Measurements from ENCODE around the gene ACTR3C.
"Not testable (repeated sequence)": the region's sequence is repeated elsewhere in the genome, so short reads cannot be mapped to it uniquely, and the experiment has no call there.

Gene ACTR3C

DNA sequence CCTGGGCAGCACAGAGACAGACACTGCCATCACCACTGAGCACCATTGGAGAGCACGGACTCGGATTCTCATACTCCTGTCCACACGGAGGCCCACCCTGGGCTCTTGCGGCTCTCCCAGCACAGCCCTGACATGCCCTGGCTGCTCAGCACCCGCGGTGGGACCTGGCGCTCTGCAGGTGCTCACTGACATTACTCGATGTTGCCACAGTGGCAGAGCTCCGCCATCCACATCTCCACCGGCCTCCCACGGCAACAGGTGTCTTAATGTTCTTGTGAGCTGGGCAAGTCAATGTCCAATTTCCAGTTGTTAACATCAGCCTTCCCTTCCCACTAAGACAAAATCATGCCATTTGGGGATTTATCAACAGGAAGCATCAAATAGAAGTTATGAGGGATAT is 45.0 kb downstream of the ACTR3C start:
- not testable (repeated sequence) for DNase-seq

DNA sequence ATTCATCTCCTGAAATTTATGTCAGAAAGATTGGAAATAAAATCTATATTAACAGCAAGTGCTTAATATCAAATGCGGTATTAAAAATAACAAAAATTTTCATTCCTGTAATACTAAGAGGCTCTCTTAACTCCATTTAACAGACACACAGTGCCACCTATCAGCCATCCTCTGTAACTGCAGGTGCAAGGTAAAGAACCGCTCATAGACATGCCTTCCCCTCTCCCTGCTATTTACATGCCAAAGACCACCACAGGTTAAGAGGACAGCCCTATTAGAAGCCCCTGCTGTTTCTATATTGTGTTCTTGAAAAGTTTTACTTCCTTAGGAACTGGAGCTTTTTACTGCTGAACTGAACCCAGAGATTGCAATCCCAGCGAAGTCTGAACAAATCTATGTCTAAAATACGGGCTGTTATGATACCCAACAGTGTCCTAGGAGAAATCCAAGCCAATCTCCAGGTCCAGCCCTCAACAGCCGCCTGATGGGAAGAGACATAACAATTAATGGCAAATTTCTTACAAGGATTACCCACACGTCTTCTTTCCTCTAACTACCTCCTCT is 47.1 kb downstream of the ACTR3C start:
- DNase-seq, result peak; percentile 9 to 70

DNA sequence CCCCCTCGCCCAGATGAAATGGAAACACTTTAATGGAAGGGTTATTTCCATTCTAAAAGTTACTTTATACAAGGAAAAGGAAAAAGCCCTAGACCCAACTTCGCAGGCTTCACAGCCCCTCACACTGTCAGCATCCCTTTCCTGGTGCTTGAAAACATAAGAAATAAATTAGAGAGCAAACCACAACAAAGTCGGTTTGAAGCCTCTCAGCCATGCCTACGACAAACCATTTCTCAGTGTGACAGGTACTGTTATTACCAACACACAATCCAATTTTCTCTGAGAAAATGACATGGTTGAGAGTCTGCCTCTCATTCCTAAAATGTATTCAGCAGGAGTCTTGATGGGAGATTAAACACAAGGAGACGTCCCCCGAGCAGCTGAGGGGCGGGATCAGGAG is 51.4 kb downstream of the ACTR3C start:
- not testable (repeated sequence) for DNase-seq

DNA sequence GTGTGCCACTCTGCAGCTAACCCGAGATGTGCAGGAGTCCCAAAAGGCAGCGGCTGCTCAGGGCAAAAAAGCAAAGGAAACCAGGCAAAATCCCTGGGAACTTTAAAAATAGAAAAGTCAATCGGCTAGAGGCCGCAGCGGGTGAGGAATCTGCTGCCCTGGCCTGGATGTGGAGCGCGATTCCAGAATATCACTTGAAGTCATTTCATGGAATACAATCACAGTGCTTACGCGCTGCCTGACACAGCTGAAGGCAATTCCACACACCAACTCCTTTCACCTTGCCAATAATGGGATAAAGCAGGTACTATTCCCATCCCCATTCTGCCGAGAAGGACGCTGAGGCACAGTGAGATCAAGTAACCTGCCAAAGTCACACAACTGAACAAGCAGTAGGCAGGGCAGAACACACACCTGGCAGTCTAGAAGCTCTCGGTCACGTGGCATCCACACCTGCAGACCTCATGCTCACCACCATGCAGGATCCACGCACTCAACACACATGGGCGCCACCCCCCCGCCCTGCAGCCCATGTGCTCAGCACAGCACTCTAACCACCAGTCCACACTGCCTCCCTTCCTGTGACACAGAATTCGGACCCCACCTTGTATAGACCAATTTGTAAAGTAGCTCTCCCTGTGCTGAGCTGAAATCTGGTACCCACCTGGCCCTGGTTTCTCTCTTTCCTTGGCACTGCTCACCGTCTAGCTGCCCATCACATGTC is 53.1 kb downstream of the ACTR3C start:
- DNase-seq, result not testable (repeated sequence)

DNA sequence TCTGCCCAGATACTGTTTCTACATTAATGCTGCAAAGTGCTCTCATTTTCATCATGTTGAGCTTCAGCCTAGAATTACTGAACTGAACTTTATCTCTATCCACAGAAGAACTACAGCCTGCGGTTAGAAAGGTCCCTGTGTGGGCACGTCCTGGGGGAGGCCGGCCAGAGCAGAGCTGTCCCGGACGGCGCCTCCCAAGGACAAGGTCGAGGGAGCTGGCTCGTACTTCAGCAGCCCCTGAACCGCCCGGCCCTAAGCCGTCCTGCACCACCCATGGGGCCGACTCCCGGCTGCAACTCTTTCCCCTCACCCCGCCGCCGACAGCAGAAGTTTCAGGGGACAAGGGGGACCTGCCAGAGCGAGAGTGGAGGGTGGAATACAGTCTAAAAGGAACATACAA is 54.5 kb downstream of the ACTR3C start:
- not testable (repeated sequence) for DNase-seq

DNA sequence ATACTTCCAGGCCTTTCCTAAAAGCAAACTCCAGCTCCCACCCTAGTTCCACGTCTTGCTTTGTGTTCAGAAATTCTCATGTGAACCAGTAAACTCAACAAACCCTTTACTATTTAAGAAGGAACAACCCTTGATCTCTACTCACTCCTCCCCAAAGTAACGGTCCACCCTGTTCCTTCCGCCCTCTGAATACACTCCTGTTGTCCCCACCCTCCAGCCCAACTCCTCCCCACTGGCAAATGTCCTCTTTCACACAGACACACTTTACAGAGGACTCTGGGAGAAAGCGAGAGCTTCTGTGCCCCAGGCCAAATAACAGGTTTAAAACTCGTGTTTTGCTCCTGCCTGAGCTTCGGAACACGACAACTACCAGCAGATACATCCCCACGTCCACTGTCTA is 55.1 kb downstream of the ACTR3C start:
- DNase-seq, result not testable (repeated sequence)

DNA sequence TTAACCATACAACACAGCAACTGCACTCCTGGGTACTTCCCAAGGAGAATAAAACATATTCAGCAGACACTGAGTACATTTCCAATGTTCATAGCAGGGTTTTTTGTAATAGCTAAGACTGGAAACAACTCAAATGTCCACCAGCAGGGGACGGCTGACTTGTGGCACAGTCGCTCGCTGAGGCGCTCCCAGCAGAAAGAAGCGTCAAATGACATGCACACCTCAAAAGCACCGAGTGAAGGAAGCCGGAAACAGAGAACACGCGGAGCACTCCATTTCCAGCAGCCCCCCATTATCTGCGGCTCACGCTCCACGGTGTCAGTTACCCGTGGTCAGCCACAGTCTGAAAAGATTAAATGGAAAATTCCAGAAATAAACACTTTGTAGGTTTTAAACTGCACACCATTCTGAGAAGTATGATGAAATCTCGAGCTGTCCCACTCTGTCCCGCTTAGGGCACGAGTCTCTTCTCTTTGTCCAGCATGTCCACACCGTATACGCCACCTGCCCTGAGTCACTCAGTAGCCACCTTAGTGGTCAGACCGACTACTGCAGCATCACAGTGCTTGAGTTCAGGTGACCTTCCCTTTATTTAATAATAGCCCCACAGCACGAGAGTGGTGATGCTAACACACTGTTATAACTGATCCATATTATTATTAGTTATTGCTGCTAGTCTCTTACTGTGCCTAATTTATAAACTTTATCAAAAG is 56.2 kb downstream of the ACTR3C start:
- DNase-seq, result not testable (repeated sequence)

DNA sequence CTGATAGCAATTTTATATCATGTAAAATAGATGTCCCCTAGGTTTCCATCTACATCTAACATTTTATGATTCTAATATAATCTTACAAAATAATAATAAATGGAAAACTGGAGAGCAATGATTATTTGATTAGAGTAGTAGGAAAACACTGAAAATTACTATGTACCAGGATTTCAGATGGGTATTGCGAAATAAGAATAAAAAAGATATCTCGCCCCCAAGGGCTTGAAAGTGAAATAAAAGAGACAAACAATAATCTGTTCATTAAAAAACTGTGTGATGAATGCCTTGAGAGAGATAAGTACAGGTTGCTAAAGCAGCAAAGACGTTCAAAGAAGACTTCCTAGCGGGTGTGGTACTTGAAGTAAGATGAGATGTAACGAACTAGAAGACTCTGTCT is 60.7 kb downstream of the ACTR3C start:
- not testable (repeated sequence) for DNase-seq

DNA sequence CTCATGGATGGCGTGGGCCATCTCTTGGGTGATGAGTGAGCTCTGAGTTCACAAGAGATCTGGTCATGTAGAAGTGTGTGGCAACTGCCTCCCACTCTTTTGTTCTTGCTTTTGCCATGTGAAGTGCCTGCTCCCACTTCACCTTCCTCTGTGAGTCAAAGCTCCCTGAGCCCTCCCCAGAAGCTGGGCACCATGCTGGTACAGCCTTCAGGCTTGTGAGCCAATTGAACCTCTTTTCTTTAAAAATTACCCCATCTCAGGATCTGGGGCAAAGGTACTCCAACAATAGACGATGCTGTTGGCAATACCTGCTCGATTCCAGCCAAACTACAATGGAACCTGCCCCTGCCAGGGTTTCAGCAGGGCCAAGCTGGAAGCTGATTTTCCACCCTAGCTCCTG is 75.6 kb downstream of the ACTR3C start:
- DNase-seq, result peak in 1 of 2 donors; percentile 9

DNA sequence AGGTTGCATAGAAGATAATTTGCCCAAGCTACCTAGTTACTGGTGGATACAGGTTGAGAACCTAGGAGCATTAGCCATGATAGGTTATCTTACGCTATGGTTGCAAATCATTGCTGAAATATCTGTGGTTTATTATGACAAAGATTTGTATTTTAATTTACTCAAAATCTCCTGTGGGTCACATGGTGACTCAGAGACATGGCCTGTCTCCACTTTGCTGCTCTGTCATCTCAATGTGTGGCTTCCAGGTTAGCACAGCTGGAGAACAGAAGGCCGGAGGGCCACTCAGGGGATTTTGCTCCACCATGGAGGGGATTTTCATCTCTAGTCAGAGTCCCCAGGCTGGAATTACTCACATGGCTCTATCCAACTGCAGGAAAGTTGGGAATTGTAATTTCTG is 78.1 kb downstream of the ACTR3C start:
- DNase-seq, result not testable (repeated sequence)

DNA sequence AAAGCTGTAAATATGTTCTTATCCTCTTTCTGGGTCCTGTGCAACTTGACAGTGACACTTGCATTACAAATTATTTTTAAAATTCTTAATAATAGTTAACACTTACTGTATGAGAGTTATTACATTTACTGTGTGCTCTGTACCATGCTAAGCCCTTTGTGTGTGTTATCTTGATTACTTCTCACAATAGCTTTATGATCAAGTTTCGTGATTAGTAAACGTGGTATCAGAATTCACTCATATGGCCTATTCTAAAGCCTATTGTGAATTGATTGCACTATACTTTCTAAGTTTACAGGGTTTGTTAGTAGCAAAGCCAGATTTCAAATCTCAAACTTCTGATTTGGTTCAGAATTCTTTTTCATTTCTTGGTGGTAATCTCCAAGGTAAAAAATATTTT is 80.4 kb downstream of the ACTR3C start:
- not testable (repeated sequence) for DNase-seq

DNA sequence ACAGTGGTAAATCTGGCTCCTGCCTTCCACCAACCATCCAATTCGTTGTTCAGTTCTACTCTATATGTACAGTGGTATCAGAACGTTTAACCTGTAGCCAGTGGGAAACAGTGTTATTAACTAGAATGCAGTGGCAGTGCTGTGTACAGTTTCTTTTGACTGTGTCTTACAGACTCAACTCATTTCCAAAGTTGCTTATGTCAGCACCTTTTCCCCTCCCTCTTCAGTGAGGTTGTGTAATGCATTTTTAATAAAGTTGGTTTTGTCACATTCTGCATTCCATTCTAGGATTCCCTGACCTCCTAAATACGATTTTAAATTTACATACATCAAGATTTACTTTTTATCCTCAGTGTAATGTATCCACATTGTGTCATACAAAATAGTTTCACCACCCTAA is 97.9 kb downstream of the ACTR3C start:
- DNase-seq, result not testable (repeated sequence)

DNA sequence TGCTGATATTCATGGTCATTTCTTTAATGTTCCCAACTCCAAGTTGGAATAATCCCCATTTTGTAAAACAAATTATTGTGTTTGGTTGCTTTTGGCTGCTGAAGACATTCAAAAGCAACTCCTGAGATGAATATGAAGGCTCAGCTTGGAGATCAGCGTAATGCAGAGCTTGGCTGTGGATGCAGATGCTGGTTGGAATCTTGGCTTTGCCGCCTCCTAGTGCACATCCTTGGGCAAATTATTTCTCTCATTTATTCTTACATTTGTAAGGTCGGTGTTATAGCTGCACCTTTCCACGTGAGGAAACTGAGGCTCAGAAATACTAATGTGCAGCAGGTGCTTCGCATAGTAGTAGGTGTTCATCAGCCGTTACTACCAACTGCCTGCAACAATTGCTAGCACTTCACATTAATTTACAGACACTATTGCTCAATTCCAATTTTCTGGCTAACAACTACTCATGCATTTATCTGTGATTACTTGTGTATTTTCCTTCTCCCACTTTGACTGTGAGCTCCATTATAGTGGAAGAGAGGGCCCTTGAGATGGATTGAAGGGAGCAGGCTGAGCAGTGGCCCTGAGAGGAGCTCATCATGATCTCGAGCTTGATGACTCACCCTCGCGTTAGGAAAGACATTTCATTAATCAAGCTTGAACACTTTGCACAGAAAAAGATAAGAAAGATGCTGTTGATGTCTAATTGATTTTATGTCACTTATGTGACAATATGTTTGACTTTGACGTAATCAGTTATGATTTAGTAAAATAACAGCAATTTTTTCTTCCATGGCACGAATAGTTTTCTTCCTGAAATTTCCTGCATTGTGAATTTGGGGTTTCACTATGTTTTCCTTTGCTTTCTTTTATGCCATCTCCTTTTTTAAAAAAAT is 101.0 kb downstream of the ACTR3C start:
- DNase-seq, result not testable (repeated sequence)

DNA sequence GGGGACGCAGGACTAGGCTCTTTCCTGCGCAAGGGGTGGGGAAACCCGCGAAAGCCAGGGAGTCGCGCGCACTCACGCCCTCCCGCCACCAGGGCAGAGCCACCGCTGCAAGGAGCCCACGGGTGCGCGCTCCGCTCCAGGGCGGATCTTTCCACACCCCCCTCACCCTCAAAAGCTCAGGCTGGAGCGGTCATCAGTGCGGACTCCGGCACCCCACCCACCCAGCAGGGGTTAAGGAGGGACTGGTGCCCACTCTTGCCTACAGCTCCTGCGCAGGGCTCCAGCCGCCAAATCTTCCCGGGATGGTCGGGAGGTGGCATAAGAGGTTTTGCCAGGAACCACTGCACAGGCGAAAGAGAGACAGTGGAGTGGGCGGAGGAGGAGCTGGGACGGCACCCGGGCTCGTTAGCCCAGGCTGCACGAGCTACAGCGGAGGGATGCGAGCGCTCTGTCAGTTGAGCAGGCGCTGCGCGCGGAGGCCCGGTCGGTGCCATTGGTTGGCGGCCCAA is 102.6 kb downstream of the ACTR3C start:
- DNase-seq, result not testable (repeated sequence)

DNA sequence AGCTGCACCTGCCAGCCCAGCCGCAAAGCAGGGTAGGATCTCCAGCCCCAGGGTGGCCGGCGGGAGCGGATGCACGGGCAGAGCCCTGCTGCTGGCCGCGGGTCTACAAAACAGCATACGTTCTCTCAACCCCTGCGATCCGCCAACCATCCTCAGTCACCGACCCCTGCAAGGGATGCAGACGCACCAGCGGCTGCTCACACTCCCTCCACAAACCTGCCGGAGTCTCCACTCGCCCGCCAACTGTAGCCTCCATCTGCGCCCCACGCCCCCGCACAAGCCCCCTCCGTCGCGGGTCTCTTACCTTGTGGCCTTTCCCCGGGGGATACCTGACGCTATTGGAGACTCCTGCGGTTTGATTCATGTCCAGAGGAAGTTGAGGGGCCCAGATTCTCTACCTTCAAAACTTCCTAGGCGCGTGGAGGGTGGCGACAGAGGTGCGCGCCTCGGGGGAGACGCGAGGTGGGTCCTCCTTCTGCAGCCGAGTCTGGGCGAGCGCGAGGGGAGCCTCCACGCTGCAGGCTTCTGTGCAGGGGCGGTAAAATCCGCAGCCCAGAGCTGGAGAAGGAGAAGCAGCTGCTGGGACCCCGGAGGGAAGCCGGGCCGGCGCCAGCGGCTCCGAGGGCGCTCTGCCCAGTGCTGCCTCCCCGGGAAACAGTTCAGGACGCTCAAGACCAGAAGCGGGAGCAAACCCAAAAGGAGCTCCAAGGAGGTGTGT is 103.2 kb downstream of the ACTR3C start:
- DNase-seq, result not testable (repeated sequence)

DNA sequence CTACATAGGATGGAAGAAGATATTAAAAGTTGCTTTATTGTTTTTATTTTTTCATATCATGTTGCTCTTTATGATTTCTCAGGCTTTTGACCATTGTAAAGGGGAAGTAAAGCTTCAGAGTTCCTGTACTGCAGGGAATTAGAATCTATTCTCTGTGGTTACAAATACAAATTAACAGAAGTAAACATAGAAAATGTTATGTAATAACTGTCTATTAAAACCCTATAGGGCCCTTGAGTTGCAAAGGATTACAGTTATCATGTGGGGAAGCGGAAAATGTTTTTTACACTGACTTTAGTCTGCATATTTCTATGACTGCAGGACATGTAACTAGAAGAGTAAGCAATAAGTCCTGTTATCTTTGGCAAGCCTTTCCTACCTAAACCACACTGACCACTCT is 116.5 kb downstream of the ACTR3C start:
- peak; percentile 37 to 60 for DNase-seq

DNA sequence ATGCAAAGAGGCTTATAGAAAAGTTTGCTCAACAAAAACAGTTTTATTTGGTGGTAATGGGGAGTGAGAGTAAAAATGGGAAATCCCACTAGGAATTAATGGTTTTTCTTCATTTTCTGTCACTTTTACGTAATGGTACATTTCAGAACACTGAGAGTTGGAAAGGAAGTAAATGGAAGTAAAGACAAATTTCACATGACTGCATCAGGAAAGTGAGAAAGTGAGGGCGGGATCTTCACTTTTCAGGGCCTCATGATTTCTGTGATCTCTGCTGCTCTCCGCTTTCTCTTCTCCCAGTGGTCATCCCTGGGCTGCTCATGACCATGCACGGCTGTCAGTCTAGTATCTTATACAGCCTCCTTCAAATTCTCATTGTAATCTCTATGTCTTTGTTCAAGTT is 117.5 kb downstream of the ACTR3C start:
- peak; percentile 45 to 61 for DNase-seq

DNA sequence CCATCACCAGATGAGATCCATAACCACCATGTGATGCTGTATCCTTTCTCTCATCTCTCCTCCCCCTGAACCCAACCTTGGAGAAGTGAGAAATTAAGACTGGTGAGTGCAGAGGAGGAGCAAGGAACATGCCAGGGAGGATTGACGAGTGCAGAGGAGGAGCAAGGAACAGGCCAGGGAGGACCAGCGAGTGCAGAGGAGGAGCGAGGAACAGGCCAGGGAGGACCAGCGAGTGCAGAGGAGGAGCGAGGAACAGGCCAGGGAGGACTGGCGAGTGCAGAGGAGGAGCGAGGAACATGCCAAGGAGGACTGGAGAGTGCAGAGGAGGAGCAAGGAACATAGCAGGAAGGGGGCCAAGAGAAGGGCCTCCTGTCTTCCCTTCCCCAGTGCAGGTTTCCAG is 118.8 kb downstream of the ACTR3C start:
- not testable (repeated sequence) for DNase-seq

DNA sequence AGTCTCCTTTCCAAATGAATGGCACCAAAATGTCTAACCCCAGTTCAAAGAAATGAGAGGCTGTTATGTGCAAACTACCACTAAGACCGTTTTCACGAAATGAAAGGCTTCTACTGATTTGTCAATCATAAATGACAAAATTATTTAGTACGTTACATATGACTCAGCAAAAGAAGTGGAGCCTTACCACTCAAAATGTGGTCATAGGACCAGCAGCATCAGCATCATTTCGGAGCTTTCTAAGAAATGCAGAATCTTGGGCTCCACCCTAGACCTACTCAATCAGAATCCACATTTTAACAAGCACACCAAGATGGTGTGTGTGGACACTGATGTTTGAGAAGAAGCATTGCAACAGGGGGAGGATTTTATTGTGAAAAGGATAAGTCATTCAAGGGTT is 120.5 kb downstream of the ACTR3C start:
- peak; percentile 47 to 68 for DNase-seq
